Measurements from ENCODE around the gene CDKAL1.
"Not testable (repeated sequence)": the region's sequence is repeated elsewhere in the genome, so short reads cannot be mapped to it uniquely, and the experiment has no call there.

Gene CDKAL1

DNA sequence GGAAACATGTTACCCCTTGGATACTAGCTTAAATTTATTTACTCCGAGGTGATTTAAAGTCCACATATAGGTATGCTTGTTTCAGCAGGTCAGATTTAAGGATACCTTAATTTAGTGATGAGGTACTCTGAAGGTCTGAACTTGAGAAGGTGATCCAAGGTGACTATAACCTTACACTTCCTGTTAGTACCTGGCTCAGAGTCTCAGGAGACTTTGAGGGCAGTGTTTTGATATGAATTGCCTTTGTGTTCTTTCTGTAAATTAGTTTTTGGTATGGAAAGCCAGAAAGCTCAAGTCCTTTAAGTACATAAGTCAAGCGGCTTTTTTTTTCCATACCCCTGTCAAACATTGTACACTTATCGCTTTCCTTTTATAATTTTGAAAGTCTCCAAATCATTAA is 489.0 kb downstream of the CDKAL1 start:
- DNase-seq (ENCODE audit: low read depth, low spot score): no peak

DNA sequence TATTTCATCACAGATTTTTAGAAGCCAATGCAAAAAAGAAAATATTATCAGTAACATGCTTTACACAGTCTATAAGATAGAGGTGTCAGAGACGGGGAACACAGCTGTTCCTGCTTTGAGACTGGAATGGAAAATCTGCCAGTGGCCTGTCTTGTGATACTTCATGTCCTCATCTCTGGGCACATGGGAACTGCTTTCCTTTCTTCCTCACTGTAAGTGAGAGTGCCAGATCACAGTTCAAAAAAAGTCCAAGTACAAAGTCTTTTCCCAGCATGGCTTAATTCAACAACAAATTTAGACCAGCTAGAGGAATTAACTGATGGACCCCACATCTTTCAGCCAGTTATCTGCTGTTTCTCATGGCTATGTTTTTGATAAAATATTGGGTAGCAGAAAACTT is 490.4 kb downstream of the CDKAL1 start:
- DNase-seq (ENCODE audit: low read depth, low spot score): no peak

- no peak for DNase-seq (ENCODE audit: low read depth, low spot score)
Observed at GRCh38 chr6:21026576-21027273, 492.5 kb downstream of the CDKAL1 start.

DNA sequence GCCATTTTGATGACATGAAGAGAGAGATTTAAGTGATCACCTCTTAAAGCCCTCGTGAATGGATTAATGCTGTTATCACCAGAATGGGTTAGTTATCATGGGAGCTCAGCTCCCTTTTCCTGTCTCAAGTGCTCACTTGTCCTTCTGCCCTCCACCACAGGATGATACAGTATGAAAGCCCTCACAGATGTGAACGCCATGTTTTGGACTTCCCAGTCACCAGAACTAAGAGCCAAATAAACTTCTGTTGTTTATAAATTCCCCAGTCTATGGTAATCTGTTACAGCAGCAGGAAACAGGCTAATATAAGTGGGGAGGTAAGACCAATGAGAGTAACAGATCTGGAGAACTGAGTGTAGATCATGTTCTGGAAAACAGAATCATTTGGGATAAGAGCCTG is 493.2 kb downstream of the CDKAL1 start:
- no peak for DNase-seq (ENCODE audit: low read depth, low spot score)

DNA sequence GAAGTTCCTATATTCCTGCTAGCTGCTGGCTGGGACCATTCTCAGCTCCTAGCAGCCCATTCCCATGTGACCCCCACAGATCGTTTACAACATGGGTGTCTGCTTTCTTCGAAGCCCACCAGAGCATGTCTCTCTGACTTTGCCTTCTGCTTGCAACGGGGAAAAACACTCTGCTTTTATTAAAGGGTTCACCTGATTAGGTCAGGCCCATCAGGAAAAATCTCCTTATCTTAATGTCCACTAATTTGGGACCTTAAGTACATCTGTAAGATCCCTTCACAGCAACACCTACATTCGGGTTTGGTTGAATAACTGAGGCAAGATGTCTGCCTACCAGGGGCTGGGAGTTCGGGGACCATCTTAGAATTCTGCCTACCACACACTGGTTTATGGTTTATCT is 496.9 kb downstream of the CDKAL1 start:
- DNase-seq (ENCODE audit: low read depth, low spot score): no peak

GRCh38 chr6:21033084-21033483 is 498.8 kb downstream of the CDKAL1 start:
- DNase-seq (ENCODE audit: low read depth, low spot score): no peak

GRCh38 chr6:21033575-21034026 is 499.3 kb downstream of the CDKAL1 start:
- DNase-seq (ENCODE audit: low read depth, low spot score): no peak

DNA sequence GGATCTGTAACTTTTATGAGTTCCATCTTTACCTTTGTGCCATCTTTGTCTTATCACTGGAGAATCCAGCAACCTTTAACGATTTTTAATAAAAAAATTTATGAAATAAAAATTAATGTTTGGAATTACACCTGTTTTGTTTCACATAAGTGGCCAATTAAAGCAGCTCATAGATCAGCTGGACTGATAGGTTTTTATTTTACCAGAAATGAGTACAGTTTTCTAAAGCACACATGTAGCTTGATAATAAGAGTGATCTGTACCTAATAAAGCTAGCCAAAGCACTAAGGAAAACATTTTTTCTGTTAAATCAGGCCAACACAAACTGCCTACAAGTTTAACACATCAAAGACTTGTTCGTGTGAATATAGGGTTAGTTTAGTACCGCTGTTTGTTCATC is 500.1 kb downstream of the CDKAL1 start:
- no peak for DNase-seq (ENCODE audit: low read depth, low spot score)

DNA sequence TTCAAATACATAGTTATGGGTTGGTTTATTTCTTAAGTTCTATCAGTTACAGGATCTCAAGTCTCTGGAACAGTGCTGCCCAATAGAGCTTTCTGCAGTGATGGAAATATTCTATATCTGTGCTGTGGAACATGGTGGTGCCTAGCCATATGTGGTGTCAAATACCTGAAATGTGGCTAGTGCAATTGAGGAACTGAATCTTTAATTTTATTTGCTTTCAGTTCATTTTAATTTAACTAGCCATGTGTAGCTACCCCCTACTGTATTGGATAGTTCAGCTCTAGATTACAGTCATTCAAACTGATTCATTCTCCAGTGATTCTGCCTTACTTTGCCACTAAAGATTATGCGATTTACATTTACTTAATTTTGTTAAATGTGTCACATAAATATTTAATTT is 503.2 kb downstream of the CDKAL1 start:
- DNase-seq (ENCODE audit: low read depth, low spot score): no peak

DNA sequence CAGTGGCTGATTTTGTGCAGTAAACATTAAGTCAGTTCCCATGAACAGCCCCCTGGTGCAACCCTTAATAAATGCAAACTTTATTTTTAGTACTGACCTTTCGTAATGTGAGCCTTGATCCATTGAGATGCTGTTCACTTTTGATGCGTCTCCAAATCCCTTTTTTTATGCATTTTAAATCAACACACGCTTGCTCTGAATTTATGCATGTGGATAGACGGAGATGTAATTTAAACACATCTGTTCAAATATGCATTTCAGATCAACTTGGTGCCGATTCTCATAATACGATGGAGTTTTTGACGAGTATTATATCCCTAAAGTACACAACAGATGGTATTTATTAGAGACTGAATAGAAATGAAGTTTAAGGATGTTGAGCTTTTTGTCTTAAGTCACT is 505.7 kb downstream of the CDKAL1 start:
- DNase-seq (ENCODE audit: low read depth, low spot score): no peak

DNA sequence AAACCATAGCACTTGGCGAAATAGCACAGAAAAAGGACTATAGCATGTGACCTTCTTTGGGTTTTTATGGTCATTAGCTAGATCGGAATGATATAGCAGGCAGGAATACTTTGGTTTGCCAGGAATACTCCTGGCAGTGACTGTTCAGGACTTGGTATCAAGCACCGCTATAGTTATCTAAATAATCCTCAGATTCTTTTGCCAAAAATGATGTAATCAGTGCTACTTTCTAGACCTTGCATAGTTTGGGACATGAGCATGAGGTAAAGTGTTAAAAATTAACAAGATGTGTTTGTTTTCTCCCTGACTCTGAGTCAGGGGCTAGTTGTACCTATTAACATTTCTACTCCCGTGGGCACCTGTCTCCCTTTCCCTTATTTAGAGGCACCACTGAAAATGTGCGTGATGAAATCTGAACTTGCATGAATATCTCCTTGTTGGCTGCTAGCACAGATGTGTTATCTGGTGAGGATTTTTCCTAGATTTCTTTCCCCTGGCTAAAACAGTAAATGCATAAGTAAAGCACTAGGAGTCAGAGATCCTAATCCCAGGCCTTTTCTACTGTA is 511.0 kb downstream of the CDKAL1 start:
- DNase-seq (ENCODE audit: low read depth, low spot score): no peak

DNA sequence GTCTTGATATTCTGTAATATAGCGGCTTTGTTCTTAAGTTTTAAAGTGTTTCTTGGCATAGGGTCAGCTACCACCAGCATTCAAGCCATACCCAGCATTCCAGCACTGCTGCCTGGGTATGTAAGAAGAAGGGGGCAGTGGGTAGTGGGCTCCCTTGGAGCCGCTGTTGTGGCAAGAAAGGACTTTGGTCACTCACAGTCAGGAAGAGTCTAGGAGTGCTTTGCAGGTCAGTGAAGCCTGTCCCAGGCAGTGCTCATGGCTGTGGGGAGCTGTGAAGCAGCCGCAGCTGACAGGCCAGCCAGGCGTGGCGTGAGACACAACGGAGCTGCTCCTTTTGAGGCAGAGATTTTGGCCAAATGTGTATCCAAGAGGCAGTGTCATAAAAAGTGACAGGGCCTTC is 512.0 kb downstream of the CDKAL1 start:
- no peak for DNase-seq (ENCODE audit: low read depth, low spot score)

DNA sequence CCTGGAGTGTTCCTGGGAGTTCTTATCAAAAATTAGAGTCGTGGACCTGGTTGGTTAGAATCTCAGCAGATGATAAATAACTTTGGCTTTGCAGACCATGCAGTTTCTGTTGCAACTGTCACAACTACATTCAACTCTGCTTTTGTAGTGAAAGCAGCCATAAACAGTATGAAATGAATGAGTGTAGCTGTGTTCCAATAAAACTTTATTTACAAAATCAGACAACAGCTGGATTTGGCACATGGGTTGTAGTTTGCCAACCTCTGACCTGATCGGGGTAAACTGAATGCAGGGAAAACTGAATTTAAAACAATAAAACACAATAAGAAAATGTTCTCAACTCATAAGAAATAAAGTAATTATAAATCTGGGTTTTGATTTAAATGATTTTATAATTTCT is 513.8 kb downstream of the CDKAL1 start:
- DNase-seq (ENCODE audit: low read depth, low spot score): no peak

DNA sequence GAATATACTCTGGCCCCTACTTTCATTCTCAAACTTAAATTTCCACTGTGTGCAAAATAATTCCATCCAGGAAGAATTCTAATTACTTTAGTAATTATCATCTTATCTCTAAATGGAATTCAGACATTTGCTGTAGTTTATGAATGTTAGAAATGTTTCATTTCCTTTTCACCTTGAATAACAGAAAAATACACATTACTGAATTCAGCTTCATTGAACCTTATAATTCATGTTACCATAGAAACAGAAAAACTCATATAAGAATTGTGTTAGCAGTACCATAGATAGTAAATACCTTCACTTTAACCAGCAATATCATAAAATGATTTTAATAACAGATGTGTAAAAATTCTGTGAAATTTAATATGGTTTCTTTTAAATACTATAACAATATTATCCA is 514.9 kb downstream of the CDKAL1 start:
- DNase-seq (ENCODE audit: low read depth, low spot score): no peak

- no peak for DNase-seq (ENCODE audit: low read depth, low spot score)
Observed at GRCh38 chr6:21049572-21049971, 515.3 kb downstream of the CDKAL1 start.

DNA sequence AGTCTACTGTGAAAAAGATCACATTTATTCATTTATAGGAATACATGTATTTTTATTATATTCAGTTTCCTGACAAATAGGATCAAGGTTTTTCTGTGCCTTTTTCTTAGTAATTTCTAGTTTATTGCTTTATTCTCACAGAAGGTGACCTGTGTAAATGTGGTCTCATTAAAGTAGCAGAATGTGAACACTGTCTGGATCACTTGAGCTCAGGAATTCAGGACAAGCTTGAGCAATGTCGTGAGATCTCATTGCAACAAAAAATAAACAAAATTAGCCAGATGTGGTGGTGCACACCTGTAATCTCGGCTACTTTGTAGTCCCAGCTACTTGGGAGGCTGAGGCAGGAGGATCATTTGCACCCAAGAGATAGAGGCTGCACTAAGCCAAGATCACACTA is 516.7 kb downstream of the CDKAL1 start:
- DNase-seq (ENCODE audit: low read depth, low spot score): no peak

DNA sequence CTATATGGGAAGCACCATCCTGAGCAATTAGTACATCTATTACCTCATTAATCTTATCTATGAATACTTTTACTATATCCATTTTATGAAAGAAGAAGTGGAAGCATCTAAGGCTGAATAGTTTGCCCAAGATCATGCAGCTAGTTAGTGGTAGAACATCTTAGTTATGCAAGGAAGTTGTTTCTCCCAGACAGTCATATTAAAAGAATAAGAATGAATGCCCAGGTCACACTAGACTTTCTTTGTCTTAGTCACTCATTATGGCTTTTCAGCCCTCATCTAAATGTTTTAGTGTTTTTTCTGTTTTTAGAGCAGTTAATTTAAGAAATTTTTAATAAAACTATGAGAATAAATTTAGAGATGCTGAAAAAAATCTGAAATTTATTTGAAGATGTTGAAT is 517.5 kb downstream of the CDKAL1 start:
- DNase-seq (ENCODE audit: low read depth, low spot score): no peak

GRCh38 chr6:21053612-21054011 is 519.4 kb downstream of the CDKAL1 start:
- DNase-seq (ENCODE audit: low read depth, low spot score): no peak

DNA sequence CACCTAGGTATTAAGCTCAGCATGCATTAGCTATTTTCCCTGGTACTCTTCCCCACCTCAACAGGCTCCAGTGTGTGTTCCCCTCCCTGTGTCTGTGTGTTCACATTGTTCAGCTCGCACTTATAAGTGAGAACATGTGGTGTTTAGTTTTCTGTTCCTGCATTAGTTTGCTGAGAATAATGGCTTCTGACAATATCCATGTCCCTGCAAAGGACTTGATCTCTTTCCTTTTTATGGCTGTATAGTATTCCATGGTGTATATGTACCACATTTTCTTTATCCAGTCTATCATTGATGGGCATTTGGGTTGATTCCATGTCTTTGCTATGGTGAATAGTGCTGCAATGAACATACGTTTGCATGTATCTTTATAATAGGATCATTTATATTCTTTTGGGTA is 521.2 kb downstream of the CDKAL1 start:
- not testable (repeated sequence) for DNase-seq (ENCODE audit: low read depth, low spot score)

GRCh38 chr6:21061892-21062291 is 527.6 kb downstream of the CDKAL1 start:
- no peak for DNase-seq (ENCODE audit: low read depth, low spot score)

GRCh38 chr6:21064756-21065340 is 530.6 kb downstream of the CDKAL1 start:
- no peak for DNase-seq (ENCODE audit: low read depth, low spot score)

GRCh38 chr6:21067521-21067920 is 533.3 kb downstream of the CDKAL1 start:
- DNase-seq (ENCODE audit: low read depth, low spot score): no peak

GRCh38 chr6:21070620-21071019 is 536.4 kb downstream of the CDKAL1 start:
- DNase-seq (ENCODE audit: low read depth, low spot score): no peak
